Uterus (tissue), 2 donors: ENCODE data around the gene SNX19.

Experiments used
- CTCF ChIP-seq, 4 experiments: fragments of 200-600 bp in 2 of 4; fragments of 450-650 bp in 2 of 4; sonication (generic) in 2 of 4; IDR thresholded peaks; one replicate each; pipeline ENCODE4 v1.5.1; 2016 to 2019; ENCODE audit warnings: antibody characterized with exemption in 4 of 4, mild to moderate bottlenecking in 2 of 4, moderate library complexity in 1 of 4
- POLR2A ChIP-seq, 2 donors: fragments of 450-650 bp; IDR thresholded peaks; one replicate each; pipeline ENCODE4 v1.6.1; 2016; ENCODE audit warnings: antibody characterized with exemption in 2 of 2, mild to moderate bottlenecking in 1 of 2, moderate library complexity in 1 of 2

GRCh38 chr11:130916238-130916855 lies at the start of gene SNX19:
- TF ChIP-seq CTCF (IDR thresholded peaks at IDR 0.05) (peak; percentile 91 to 99 (median 98)), POLR2A (IDR thresholded peaks at IDR 0.05) (peak; percentile 74 to 93)
